ENCODE results near the gene PRR27.

The PRR27 gene

DNA sequence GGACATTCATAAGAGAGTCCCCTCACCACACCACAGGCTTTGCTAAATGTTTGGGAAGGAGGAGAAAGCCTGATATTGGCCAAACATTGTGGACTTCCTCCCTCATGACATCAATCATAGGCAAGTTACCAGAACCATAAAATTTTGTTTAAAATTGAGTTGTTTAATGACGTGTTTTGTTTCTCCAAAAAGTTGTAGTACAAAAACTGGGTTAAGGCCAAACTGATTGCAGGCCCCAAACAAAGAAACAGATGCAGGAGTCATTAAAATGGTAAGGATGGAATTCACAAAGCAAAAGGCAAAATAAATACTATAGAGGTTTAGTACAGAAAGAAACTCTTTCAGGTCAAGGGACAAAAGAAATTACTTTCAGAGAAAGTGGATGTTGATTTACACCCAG lies 37.6 kb downstream of the PRR27 start:
- TF ChIP-seq, protein P1, sequence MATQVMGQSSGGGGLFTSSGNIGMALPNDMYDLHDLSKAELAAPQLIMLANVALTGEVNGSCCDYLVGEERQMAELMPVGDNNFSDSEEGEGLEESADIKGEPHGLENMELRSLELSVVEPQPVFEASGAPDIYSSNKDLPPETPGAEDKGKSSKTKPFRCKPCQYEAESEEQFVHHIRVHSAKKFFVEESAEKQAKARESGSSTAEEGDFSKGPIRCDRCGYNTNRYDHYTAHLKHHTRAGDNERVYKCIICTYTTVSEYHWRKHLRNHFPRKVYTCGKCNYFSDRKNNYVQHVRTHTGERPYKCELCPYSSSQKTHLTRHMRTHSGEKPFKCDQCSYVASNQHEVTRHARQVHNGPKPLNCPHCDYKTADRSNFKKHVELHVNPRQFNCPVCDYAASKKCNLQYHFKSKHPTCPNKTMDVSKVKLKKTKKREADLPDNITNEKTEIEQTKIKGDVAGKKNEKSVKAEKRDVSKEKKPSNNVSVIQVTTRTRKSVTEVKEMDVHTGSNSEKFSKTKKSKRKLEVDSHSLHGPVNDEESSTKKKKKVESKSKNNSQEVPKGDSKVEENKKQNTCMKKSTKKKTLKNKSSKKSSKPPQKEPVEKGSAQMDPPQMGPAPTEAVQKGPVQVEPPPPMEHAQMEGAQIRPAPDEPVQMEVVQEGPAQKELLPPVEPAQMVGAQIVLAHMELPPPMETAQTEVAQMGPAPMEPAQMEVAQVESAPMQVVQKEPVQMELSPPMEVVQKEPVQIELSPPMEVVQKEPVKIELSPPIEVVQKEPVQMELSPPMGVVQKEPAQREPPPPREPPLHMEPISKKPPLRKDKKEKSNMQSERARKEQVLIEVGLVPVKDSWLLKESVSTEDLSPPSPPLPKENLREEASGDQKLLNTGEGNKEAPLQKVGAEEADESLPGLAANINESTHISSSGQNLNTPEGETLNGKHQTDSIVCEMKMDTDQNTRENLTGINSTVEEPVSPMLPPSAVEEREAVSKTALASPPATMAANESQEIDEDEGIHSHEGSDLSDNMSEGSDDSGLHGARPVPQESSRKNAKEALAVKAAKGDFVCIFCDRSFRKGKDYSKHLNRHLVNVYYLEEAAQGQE (IDR thresholded peaks at IDR 0.05; ENCODE audit: insufficient read depth in 1 of 2, low read depth in 2 of 2, low read length in 2 of 2): no peak
- TF ChIP-seq FOXP2 (optimal IDR thresholded peaks at IDR 0.05; ENCODE audit: borderline replicate concordance, extremely low read depth, extremely low read length, insufficient read depth): no peak

DNA sequence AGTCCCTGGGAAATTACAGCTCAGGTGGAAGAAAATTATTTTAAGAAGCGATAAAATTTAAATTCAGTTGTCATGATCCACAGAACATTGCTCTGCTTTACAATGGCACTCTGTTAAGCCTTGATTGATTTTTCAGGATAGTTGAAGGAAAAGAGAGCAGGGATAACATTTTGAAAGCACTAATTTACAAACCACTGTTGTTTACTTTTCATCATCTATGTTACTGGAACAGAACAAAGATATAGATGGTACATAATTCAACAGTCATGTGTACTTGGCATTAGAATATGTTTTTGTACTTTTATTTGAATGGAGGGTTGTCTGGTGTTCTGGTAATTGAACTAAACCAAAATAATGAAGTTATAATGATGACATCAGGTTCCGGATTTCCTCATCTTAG lies 38.9 kb downstream of the PRR27 start:
- TF ChIP-seq, protein P1 (IDR thresholded peaks at IDR 0.05; ENCODE audit: insufficient read depth in 1 of 2, low read depth in 2 of 2, low read length in 2 of 2): no peak
- TF ChIP-seq SIN3A (IDR thresholded peaks at IDR 0.05; ENCODE audit: borderline replicate concordance, insufficient read depth, low read length): no peak

DNA sequence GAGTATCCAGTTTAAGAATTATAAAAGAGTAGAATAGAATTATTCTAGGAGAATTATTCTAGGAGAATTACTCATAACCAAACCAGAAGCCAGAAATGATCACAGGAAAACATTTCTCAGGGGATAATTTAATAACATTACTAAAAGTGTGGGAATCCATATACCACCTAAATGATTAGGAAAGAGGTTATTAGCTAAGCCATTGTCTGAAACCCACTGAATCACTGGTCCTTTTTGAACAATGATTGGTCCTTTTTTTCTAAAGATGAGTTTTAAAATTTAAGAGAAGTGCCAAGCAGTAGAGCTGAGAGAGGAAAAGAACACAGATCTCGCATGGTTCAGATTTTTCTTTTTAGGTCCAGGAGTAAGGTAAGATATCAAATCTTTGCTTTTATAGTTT lies 41.4 kb downstream of the PRR27 start, which contains the start of gene ODAM:
Gene ODAM (plus strand): TSS at position 301 of the 400 bp plus-strand sequence. CDS start 819 bp downstream, outside the sequence.
- no peak for TF ChIP-seq FOXP2 (optimal IDR thresholded peaks at IDR 0.05; ENCODE audit: borderline replicate concordance, extremely low read depth, extremely low read length, insufficient read depth)
- no peak for TF ChIP-seq POLR2AphosphoS5 (IDR thresholded peaks at IDR 0.05; ENCODE audit: low read depth, low read length)
- TF ChIP-seq SIN3A (IDR thresholded peaks at IDR 0.05; ENCODE audit: borderline replicate concordance, insufficient read depth, low read length): no peak
- TF ChIP-seq, protein P1 (IDR thresholded peaks at IDR 0.05; ENCODE audit: insufficient read depth in 1 of 2, low read depth in 2 of 2, low read length in 2 of 2): no peak
- TF ChIP-seq TAF1 (IDR thresholded peaks at IDR 0.05; ENCODE audit: borderline replicate concordance, insufficient read depth, low read length): no peak

GRCh38 chr4:70196857-70197256 lies 42.8 kb downstream of the PRR27 start:
- no peak for TF ChIP-seq FOXP2 (optimal IDR thresholded peaks at IDR 0.05; ENCODE audit: borderline replicate concordance, extremely low read depth, extremely low read length, insufficient read depth)
- TF ChIP-seq, protein P1 (IDR thresholded peaks at IDR 0.05; ENCODE audit: insufficient read depth in 1 of 2, low read depth in 2 of 2, low read length in 2 of 2): no peak
- TF ChIP-seq SIN3A (IDR thresholded peaks at IDR 0.05; ENCODE audit: borderline replicate concordance, insufficient read depth, low read length): no peak
- no peak for TF ChIP-seq POLR2AphosphoS5 (IDR thresholded peaks at IDR 0.05; ENCODE audit: low read depth, low read length)
- no peak for TF ChIP-seq TAF1 (IDR thresholded peaks at IDR 0.05; ENCODE audit: borderline replicate concordance, insufficient read depth, low read length)

GRCh38 chr4:70197842-70198241 lies 43.8 kb downstream of the PRR27 start:
- no peak for TF ChIP-seq FOXP2 (optimal IDR thresholded peaks at IDR 0.05; ENCODE audit: borderline replicate concordance, extremely low read depth, extremely low read length, insufficient read depth)
- TF ChIP-seq, protein P1 (IDR thresholded peaks at IDR 0.05; ENCODE audit: insufficient read depth in 1 of 2, low read depth in 2 of 2, low read length in 2 of 2): no peak
- no peak for TF ChIP-seq POLR2AphosphoS5 (IDR thresholded peaks at IDR 0.05; ENCODE audit: low read depth, low read length)
- no peak for TF ChIP-seq TAF1 (IDR thresholded peaks at IDR 0.05; ENCODE audit: borderline replicate concordance, insufficient read depth, low read length)
- no peak for TF ChIP-seq SIN3A (IDR thresholded peaks at IDR 0.05; ENCODE audit: borderline replicate concordance, insufficient read depth, low read length)

Measured in PFSK-1 (cell line).